HUES48 (cell line): Measurements from ENCODE around the gene METTL16.
A peak's percentile ranks its signal among the peaks of the same experiment; 100 is the strongest.
"Not testable (repeated sequence)": the region's sequence is repeated elsewhere in the genome, so short reads cannot be mapped to it uniquely, and the experiment has no call there.

Experiments
- H3K27ac ChIP-seq: one replicate; pipeline ENCODE4 v1.7.0; 2013; ENCODE audit warnings: low read depth, low read length, inconsistent platforms
- H3K27me3 ChIP-seq: 2 replicates; pipeline ENCODE4 v1.6.1; 2013; ENCODE audit warnings: mild to moderate bottlenecking, low read length; ENCODE audit not compliant: control insufficient read depth, insufficient read depth
- H3K36me3 ChIP-seq: 2 replicates; pipeline ENCODE4 v1.6.1; 2013; ENCODE audit warnings: low read length; ENCODE audit not compliant: control insufficient read depth, insufficient read depth
- H3K4me1 ChIP-seq: 2 replicates; pipeline ENCODE4 v1.6.1; 2013; ENCODE audit warnings: mild to moderate bottlenecking, low read length; ENCODE audit not compliant: control insufficient read depth, insufficient read depth
- H3K4me3 ChIP-seq: 2 replicates; pipeline ENCODE4 v1.5.1; 2013; ENCODE audit warnings: mild to moderate bottlenecking, low read depth, low read length
- H3K9ac ChIP-seq: 2 replicates; pipeline ENCODE4 v1.6.1; 2013; ENCODE audit warnings: mild to moderate bottlenecking, low read depth, low read length, moderate library complexity
- H3K9me3 ChIP-seq: 2 replicates; pipeline ENCODE4 v1.6.1; 2013; ENCODE audit warnings: low read length; ENCODE audit not compliant: control insufficient read depth, insufficient read depth

METTL16 gene

DNA sequence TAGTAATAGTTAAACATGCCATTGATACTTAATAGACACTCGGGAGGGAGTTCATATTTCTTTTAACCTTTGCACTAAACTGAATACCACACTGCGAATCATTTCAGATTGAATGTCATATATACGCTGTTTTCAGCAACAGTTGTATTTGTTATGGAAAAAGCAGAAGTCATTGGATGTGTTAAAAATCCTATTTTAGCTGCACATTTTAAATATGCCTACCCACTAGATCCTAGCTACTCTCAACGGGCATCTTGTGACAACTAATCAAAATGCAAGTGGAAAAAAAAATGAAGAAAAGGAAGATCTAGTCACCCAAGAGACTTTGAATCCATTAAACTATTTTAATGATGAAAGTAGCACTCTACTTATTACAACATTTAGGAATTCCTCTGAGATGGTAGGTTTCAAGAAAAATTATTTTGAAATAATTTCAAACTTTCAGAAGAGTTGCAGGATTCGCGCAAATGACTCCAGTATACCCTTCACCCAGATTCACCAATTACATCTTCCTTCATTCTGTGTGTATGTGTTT lies 59.4 kb downstream of the METTL16 start:
- no peaks in the 10 kb centered on the region for H3K27me3 ChIP-seq
- no peak overlapping the region for H3K9ac ChIP-seq
- H3K4me1 ChIP-seq: peaks cover 6% of the 10 kb centered on the region; the same call in 1 of the 2 replicates
- H3K4me3 ChIP-seq: no peak overlapping the region
- no peak overlapping the region for H3K27ac ChIP-seq
- peaks cover 26% of the 10 kb centered on the region for H3K36me3 ChIP-seq
- 0 out of 2 replicates have a peak, but pooled peaks cover 4% of the 10 kb centered on the region for H3K9me3 ChIP-seq

DNA sequence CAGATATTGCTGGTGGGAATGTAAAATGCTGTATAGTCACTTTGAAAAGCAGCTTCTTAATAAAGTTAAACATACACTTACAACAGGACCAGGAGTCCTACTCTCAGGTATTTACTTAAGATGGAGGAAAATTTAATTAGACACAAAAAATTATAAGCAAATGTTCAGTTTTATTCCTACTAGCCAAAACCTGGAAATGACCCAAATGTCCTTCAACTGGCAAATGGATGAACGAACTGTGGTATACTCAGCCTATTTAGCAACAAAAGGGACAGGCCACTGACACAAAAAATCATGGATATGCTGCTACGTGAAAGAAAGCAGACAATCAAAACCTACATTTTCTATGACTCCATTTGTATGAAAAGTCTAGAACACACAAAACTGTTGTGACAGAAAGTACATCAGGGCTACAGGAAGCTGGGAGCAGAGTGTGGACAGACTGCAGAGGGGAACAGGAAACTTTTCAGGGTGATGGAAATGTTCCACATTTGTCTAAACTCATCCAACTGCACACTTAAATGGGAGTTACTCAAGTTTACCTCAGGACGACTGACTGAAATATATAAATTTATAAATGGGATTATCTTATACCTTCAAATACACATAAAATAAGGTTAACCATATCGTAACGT lies 61.6 kb downstream of the METTL16 start:
- Histone ChIP-seq H3K27me3 (no peaks in the 10 kb centered on the region), H3K4me1 (peaks cover 6% of the 10 kb centered on the region; the same call in 1 of the 2 replicates), H3K9ac (no peak overlapping the region), H3K4me3 (no peak overlapping the region), H3K9me3 (peaks cover 9% of the 10 kb centered on the region; the same call in 1 of the 2 replicates), H3K27ac (peak overlapping the region; percentile 40), H3K36me3 (peaks cover 14% of the 10 kb centered on the region)

DNA sequence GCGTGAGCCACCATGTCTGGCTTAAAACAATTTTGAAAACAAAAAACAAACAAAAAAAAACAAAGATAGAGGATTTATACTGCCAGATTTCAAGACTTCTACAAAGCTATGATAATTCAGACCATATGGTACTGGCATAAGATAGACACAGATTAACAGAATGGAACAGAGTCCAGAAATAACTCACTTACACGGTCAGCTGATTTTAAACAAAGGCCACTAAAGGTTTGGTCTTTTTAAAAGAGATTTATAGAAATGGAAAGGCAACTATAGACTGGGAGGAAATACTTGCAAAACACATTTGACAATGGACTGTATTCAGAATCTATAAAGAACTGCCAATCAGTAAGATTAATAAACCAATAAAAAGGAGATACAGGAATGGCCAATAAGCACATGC lies 62.2 kb downstream of the METTL16 start:
- no peak overlapping the region for H3K27ac ChIP-seq
- no peak overlapping the region for H3K9ac ChIP-seq
- no peaks in the 10 kb centered on the region for H3K27me3 ChIP-seq
- H3K4me1 ChIP-seq: peaks cover 6% of the 10 kb centered on the region; the same call in 1 of the 2 replicates
- peaks cover 9% of the 10 kb centered on the region; the same call in 1 of the 2 replicates for H3K9me3 ChIP-seq
- H3K4me3 ChIP-seq: no peak overlapping the region
- H3K36me3 ChIP-seq: peaks cover 16% of the 10 kb centered on the region

DNA sequence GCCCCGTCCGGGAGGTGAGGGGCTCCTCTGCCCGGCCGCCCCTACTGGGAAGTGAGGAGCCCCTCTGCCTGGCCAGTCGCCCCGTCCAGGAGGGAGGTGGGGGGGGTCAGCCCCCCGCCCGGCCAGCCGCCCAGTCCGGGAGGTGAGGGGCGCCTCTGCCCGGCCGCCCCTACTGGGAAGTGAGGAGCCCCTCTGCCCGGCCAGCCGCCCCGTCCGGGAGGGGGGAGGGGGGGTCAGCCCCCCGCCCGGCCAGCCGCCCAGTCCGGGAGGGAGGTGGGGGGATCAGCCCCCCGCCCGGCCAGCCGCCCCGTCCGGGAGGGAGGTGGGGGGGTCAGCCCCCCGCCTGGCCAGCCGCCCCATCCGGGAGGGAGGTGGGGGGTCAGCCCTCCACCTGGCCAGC lies 64.2 kb downstream of the METTL16 start:
- H3K4me3 ChIP-seq, H3K9me3 ChIP-seq, H3K27me3 ChIP-seq, H3K36me3 ChIP-seq, H3K9ac ChIP-seq, H3K4me1 ChIP-seq, H3K27ac ChIP-seq: not testable (repeated sequence)

DNA sequence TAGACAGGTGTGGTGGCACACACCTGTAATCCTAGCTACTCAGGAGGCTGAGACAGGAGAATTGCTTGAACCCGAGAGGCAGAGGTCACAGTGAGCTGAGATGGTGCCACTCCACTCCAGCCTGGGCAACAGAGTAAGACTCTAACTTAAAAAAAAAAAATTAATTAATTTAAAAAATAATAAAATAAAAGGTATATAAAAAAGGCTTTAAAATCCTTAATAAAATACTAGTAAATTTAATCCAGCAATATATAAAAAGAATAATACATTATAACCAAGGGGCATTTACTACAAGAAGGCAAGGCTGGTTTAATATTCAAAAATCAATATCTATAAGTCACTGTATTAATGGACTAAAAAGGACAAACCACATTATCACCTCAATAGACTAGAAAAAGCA lies 66.0 kb downstream of the METTL16 start:
- Histone ChIP-seq H3K27ac (no peak overlapping the region), H3K4me3 (no peak overlapping the region), H3K9me3 (peaks cover 9% of the 10 kb centered on the region; the same call in 1 of the 2 replicates), H3K27me3 (no peaks in the 10 kb centered on the region), H3K36me3 (peaks cover 21% of the 10 kb centered on the region), H3K4me1 (peaks cover 5% of the 10 kb centered on the region; the same call in 1 of the 2 replicates), H3K9ac (no peak overlapping the region)

DNA sequence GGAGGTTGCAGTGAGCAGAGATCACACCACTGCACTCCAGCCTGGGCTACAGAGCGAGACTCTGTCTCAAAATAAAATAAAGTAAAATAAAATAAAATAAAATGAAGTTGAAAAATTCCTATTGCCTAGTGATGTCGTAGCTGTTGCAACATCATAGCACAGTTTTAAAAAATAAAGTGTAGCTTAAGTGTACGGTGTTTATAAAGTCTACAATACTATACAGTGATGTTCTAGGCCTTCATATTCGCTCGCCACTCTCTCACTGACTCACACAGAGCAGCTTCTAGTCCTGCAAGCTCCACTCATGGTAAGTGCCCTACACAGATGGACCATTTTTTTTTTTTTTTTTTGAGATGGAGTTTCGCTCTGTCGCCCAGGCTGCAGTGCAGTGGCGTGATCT lies 67.3 kb downstream of the METTL16 start:
- Histone ChIP-seq H3K27ac (no peak overlapping the region), H3K4me1 (no peaks in the 10 kb centered on the region), H3K27me3 (no peaks in the 10 kb centered on the region), H3K36me3 (peaks cover 25% of the 10 kb centered on the region), H3K9ac (no peak overlapping the region), H3K4me3 (no peak overlapping the region), H3K9me3 (peaks cover 9% of the 10 kb centered on the region; the same call in 1 of the 2 replicates)

DNA sequence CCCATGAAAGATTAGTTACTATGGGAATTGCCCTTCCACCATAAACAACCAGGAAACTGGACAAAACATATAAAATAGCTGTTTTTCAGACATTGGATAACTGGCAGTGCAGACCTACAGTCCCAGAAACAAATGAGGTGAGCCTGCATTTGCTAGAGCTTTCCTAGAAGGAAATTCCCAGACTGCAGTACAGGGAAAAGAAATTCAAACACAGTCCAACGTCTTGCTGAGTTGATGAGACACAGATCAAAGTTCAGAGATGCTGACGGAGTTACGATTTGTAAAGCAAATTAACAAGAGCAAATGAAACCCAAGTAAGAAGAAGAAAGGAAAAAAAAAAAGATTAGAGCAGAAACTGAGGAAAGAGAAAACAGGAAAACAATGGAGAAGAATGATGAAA lies 69.5 kb downstream of the METTL16 start:
- Histone ChIP-seq H3K36me3 (peaks cover 43% of the 10 kb centered on the region), H3K4me1 (no peaks in the 10 kb centered on the region), H3K27ac (peak overlapping the region; percentile 10), H3K4me3 (no peak overlapping the region), H3K9me3 (peaks cover 5% of the 10 kb centered on the region; the same call in 1 of the 2 replicates), H3K27me3 (no peaks in the 10 kb centered on the region), H3K9ac (no peak overlapping the region)

DNA sequence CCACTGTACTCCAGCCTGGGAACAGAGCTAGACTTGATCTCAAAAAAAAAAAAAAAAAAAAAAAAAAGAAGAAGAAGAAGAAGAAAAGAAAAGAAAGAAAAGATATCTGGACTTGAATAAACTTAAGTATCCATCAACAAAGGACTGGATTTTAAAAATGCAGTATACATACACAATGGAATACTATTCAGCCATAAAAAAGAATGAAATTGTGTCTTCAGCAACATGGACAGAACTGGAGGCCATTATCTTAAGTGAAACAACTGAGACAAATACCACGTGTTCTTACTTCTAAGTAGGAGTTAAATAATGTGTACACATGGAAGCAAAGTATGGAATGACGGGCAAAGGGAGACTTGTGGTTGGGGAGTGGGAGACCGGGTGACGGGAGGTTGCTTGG lies 70.8 kb downstream of the METTL16 start:
- H3K27ac ChIP-seq: no peak overlapping the region
- H3K4me1 ChIP-seq: peaks cover 7% of the 10 kb centered on the region
- peaks cover 55% of the 10 kb centered on the region for H3K36me3 ChIP-seq
- H3K4me3 ChIP-seq: no peak overlapping the region
- H3K9me3 ChIP-seq: no peaks in the 10 kb centered on the region
- H3K9ac ChIP-seq: no peak overlapping the region
- no peaks in the 10 kb centered on the region for H3K27me3 ChIP-seq

DNA sequence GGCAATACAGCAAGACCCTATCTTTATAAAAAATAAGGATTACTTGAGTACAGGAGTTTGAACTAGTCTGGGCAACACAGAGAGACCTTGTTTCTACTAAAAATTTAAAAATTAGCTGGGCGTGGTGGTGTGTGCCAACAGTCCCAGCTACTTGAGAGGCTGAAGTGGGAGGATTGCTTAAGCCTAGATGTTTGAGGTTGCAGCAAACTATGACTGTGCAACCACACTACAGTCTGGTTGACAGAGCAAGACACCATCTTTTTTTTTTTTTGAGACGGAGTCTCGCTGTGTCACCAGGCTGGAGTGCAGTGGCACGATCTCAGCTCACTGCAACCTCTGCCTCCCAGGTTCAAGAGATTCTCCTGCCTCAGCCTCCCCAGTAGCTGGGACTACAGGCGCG lies 71.7 kb downstream of the METTL16 start:
- not testable (repeated sequence) for H3K9me3 ChIP-seq, H3K27me3 ChIP-seq, H3K9ac ChIP-seq, H3K27ac ChIP-seq, H3K4me3 ChIP-seq
- Histone ChIP-seq H3K36me3 (peaks cover 53% of the 10 kb centered on the region), H3K4me1 (peaks cover 15% of the 10 kb centered on the region)

DNA sequence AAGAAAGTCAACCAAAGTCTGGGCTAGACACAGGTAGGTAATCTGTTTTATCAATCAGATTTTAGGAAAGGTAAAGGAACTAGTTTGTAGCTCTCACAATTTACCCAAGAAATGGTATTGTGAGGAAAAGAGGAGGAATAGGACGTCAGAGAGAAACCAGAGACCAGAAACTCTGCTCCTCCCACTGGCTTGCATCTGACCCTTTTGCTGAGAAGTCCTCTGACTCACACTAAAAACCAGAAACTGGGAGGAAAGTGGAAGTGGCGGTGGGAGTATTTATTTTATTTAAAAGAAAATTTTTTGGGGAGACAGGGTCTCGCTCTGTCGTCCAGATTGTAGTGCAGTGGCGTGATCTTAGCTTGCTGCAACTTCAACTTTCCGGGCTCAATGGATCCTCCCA lies 72.9 kb downstream of the METTL16 start:
- Histone ChIP-seq H3K36me3 (peaks cover 54% of the 10 kb centered on the region), H3K27me3 (no peaks in the 10 kb centered on the region), H3K27ac (no peak overlapping the region), H3K4me1 (peaks cover 25% of the 10 kb centered on the region), H3K9ac (no peak overlapping the region), H3K4me3 (no peak overlapping the region), H3K9me3 (no peaks in the 10 kb centered on the region)

DNA sequence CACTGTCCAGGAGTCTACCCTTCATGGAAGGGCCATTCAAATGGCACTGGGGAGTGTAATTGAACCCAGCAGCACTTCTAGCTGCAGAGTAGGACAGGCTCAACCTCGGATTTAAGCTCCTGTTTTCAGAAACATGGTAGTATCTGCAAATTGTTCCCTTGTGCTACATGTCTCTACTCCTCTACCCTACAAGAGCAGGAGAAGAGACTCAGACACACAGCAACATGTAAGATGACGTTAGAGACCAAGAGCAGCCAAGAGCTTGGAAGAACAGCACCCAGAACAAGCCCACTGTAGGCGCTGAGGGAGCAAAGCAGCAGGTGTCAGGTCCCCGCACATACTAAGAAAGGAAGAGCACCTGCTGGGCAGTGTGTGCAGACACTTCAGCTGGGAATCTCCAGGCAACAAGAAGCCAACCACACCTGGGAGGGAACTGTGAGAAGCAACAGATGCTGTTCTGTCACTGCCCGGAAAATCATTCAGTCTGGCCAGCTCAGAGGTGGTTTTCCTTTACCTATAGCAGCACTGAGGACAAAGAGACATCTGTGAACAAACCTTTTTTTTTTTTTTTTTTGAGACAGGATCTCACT lies 75.3 kb downstream of the METTL16 start:
- peaks cover 29% of the 10 kb centered on the region for H3K4me1 ChIP-seq
- peak overlapping the region; percentile 15 for H3K27ac ChIP-seq
- H3K9me3 ChIP-seq: no peaks in the 10 kb centered on the region
- H3K4me3 ChIP-seq: no peak overlapping the region
- no peaks in the 10 kb centered on the region for H3K27me3 ChIP-seq
- H3K36me3 ChIP-seq: peaks cover 68% of the 10 kb centered on the region
- H3K9ac ChIP-seq: no peak overlapping the region
